SK-N-SH (cell line): ENCODE measurements around the gene CMC4. TPM values are rescaled to one million over a fixed set of nuclear protein-coding genes. Genes with fewer than 3 reads are reported as not detected.

ENCODE experiments used
- CTCF ChIA-PET: fragments of 300-600, 350-600 bp; formaldehyde crosslinking; extraction: SDS; loops from one replicate; lab custom pipeline; 2021; lab: Yijun Ruan, JAX
- POLR2A ChIA-PET: fragments of 350-600 bp; sonication (Branson Sonifier 250); formaldehyde crosslinking; extraction: SDS; loops from one replicate; lab custom pipeline; 2020; ENCODE audit warnings: antibody characterized with exemption, inconsistent platforms; lab: Yijun Ruan, JAX
- DNase-seq: peaks from one replicate; pipeline ENCODE4 v3.0.0; 2012
- H2AFZ ChIP-seq: fragments of 200-600 bp; sonication (generic); 2 replicates; pipeline ENCODE4 v1.8.1; 2016; ENCODE audit warnings: antibody characterized with exemption, mild to moderate bottlenecking, low read depth
- H3F3A ChIP-seq: fragments of 200-600 bp; sonication (generic); replicated peaks from 2 replicates; pipeline ENCODE3; 2016; ENCODE audit warnings: antibody characterized with exemption, mild to moderate bottlenecking; ENCODE audit not compliant: insufficient read depth
- H3K27ac ChIP-seq, 2 experiments: fragments of 200-500 bp in 1 of 2; fragments of 200-600 bp in 1 of 2; sonication (Bioruptor generic) in 1 of 2; sonication (generic), shearing (Covaris generic) in 1 of 2; 2 replicates each; pipeline versions ENCODE4 v1.5.1 to v1.6.1; 2014 to 2016; ENCODE audit warnings: low read depth in 2 of 2, inconsistent platforms in 1 of 2, low read length in 1 of 2, mild to moderate bottlenecking in 1 of 2, mixed read lengths in 1 of 2
- H3K27me3 ChIP-seq: fragments of 200-600 bp; sonication (generic), shearing (Covaris generic); 2 replicates; pipeline ENCODE4 v1.6.1; 2016; ENCODE audit warnings: mixed run types; ENCODE audit not compliant: insufficient read depth
- H3K36me3 ChIP-seq, 2 experiments: fragments of 200-500 bp in 1 of 2; fragments of 200-600 bp in 1 of 2; sonication (Bioruptor generic) in 1 of 2; sonication (generic) in 1 of 2; replicated peaks in 1 of 2; 2 replicates each; pipeline versions ENCODE3 to v1.5.1; 2014 to 2016; ENCODE audit warnings: low read length in 1 of 2, mild to moderate bottlenecking in 1 of 2; ENCODE audit not compliant: insufficient read depth in 2 of 2, control insufficient read depth in 1 of 2
- H3K4me1 ChIP-seq, 2 experiments: fragments of 200-500 bp in 1 of 2; fragments of 200-600 bp in 1 of 2; sonication (Bioruptor generic) in 1 of 2; sonication (generic), shearing (Covaris generic) in 1 of 2; 2 replicates each; pipeline versions ENCODE4 v1.5.1 to v1.6.1; 2014 to 2016; ENCODE audit warnings: low read depth in 1 of 2, low read length in 1 of 2, mixed run types in 1 of 2; ENCODE audit not compliant: insufficient read depth in 2 of 2, control insufficient read depth in 1 of 2
- H3K4me2 ChIP-seq: fragments of 200-600 bp; sonication (generic), shearing (Covaris generic); 2 replicates; pipeline ENCODE4 v1.6.1; 2017; ENCODE audit warnings: mixed run types
- H3K4me3 ChIP-seq, 2 experiments: fragments of 200-500 bp in 1 of 2; fragments of 200-600 bp in 1 of 2; sonication (Bioruptor generic) in 1 of 2; sonication (generic), shearing (Covaris generic) in 1 of 2; 2 replicates each; pipeline versions ENCODE4 v1.5.1 to v1.8.1; 2014 to 2016; ENCODE audit warnings: low read depth in 2 of 2, inconsistent platforms in 1 of 2, low read length in 1 of 2, mild to moderate bottlenecking in 1 of 2, mixed read lengths in 1 of 2, moderate library complexity in 1 of 2
- H3K79me2 ChIP-seq: fragments of 200-600 bp; sonication (generic); 2 replicates; pipeline ENCODE4 v1.8.1; 2017; ENCODE audit warnings: mild to moderate bottlenecking; ENCODE audit not compliant: insufficient read depth
- H3K9ac ChIP-seq: fragments of 200-600 bp; sonication (generic); 2 replicates; pipeline ENCODE4 v1.6.1; 2017; ENCODE audit warnings: mixed run types
- H3K9me2 ChIP-seq: fragments of 200-600 bp; sonication (generic); 2 replicates; pipeline ENCODE4 v1.6.1; 2017; ENCODE audit warnings: mixed run types
- H3K9me3 ChIP-seq: fragments of 200-600 bp; sonication (generic); 2 replicates; pipeline ENCODE4 v1.6.1; 2017; ENCODE audit warnings: mixed run types, mild to moderate bottlenecking, moderate library complexity
- H4K20me1 ChIP-seq: fragments of 200-600 bp; sonication (generic); 2 replicates; pipeline ENCODE4 v1.6.1; 2017; ENCODE audit warnings: mild to moderate bottlenecking, mixed run types; ENCODE audit not compliant: insufficient read depth
- CHD2 ChIP-seq: fragments of 150-350 bp; IDR thresholded peaks from 2 replicates; pipeline ENCODE4 v1.6.1; 2018; ENCODE audit warnings: low read length; ENCODE audit not compliant: partially characterized antibody
- CTCF ChIP-seq: fragments of 200-600 bp; sonication (generic); IDR thresholded peaks from 2 replicates; pipeline ENCODE4 v1.6.1; 2017; ENCODE audit warnings: antibody characterized with exemption, mild to moderate bottlenecking, moderate library complexity
- EP300 ChIP-seq, 2 experiments: IDR thresholded peaks; 2 replicates each; pipeline versions ENCODE4 v1.4.0 to v1.6.1; 2012; ENCODE audit warnings: borderline replicate concordance in 1 of 2, low read depth in 1 of 2, low read length in 1 of 2
- EZH2phosphoT487 ChIP-seq: fragments of 200-600 bp; sonication (generic); IDR thresholded peaks from 2 replicates; pipeline ENCODE4 v1.6.1; 2017; ENCODE audit warnings: low read depth, mixed run types, mild to moderate bottlenecking, antibody characterized with exemption, moderate library complexity, borderline replicate concordance
- FOXJ3 ChIP-seq: sonication (generic); formaldehyde crosslinking; IDR thresholded peaks from 2 replicates; pipeline ENCODE4 v1.5.1; 2020; ENCODE audit warnings: mild to moderate bottlenecking, missing genetic modification reagents
- FOXM1 ChIP-seq: IDR thresholded peaks from 2 replicates; pipeline ENCODE4 v1.4.0; 2012; ENCODE audit warnings: low read depth, mild to moderate bottlenecking
- GABPA ChIP-seq: IDR thresholded peaks from 2 replicates; pipeline ENCODE4 v1.4.0; 2012; ENCODE audit warnings: low read depth, mild to moderate bottlenecking
- IRF3 ChIP-seq: fragments of 150-350 bp; IDR thresholded peaks from 2 replicates; pipeline ENCODE4 v1.6.1; 2016; ENCODE audit warnings: mild to moderate bottlenecking, low read depth, low read length
- NFIC ChIP-seq: IDR thresholded peaks from 2 replicates; pipeline ENCODE4 v1.4.0; 2012; ENCODE audit warnings: borderline replicate concordance
- NRF1 ChIP-seq: IDR thresholded peaks from 2 replicates; pipeline ENCODE4 v1.6.1; 2012; ENCODE audit warnings: low read depth, mild to moderate bottlenecking, low read length
- POLR2AphosphoS5 ChIP-seq: IDR thresholded peaks from 2 replicates; pipeline ENCODE4 v1.6.1; 2012; ENCODE audit warnings: low read depth, low read length
- RAD21 ChIP-seq: IDR thresholded peaks from 2 replicates; pipeline ENCODE4 v1.6.1; 2012; ENCODE audit warnings: mild to moderate bottlenecking, low read length
- RCOR1 ChIP-seq: fragments of 150-350 bp; IDR thresholded peaks from 2 replicates; pipeline ENCODE4 v1.6.1; 2017; ENCODE audit warnings: antibody characterized with exemption, low read length
- REST ChIP-seq: IDR thresholded peaks from 2 replicates; pipeline ENCODE4 v1.6.1; 2012; ENCODE audit warnings: mild to moderate bottlenecking, low read depth, low read length, moderate library complexity
- RFX5 ChIP-seq: IDR thresholded peaks from 2 replicates; pipeline ENCODE4 v1.6.1; 2012; ENCODE audit warnings: mild to moderate bottlenecking, improper control_type of control experiment, low read length
- RXRA ChIP-seq: IDR thresholded peaks from 2 replicates; pipeline ENCODE4 v1.4.0; 2012; ENCODE audit warnings: low read depth, mild to moderate bottlenecking, borderline replicate concordance
- SIN3A ChIP-seq: IDR thresholded peaks from 2 replicates; pipeline ENCODE4 v1.6.1; 2012; ENCODE audit warnings: low read depth, mild to moderate bottlenecking, low read length, moderate library complexity, borderline replicate concordance
- TAF1 ChIP-seq: IDR thresholded peaks from 2 replicates; pipeline ENCODE4 v1.6.1; 2012; ENCODE audit warnings: low read depth, mild to moderate bottlenecking, low read length, moderate library complexity, borderline replicate concordance
- TCF12 ChIP-seq: IDR thresholded peaks from 2 replicates; pipeline ENCODE4 v1.4.0; 2012
- USF1 ChIP-seq: IDR thresholded peaks from 2 replicates; pipeline ENCODE4 v1.4.0; 2012; ENCODE audit warnings: low read depth, borderline replicate concordance
- YY1 ChIP-seq: IDR thresholded peaks from 2 replicates; pipeline ENCODE4 v1.4.0; 2012; ENCODE audit warnings: low read depth, mild to moderate bottlenecking
- WGBS: methylation state at CpG from one replicate; pipeline ENCODE4 v1.1.6; 2017; ENCODE audit warnings: low lambda C conversion rate; 5-methylcytosine and 5-hydroxymethylcytosine counted together
- polyA plus RNA-seq, 3 experiments: library from polyadenylated mRNA; depleted of rRNA; stranded (reverse); fragments of >200 nt; gene quantifications; 2 replicates each; pipeline ENCODE4 v1.2.3, GENCODE V29; 2012
- TF ChIP-seq, protein P1 (sequence below): IDR thresholded peaks from 2 replicates; pipeline ENCODE4 v1.4.0; 2012; ENCODE audit warnings: low read depth

The CMC4 gene
- polyA plus RNA-seq, 1 of the 3 experiments (the other 2 are of a cell fraction): 12.0 TPM

- Histone ChIP-seq H3K9me3 (no peaks in the 10 kb centered on the region), H3K9ac (peak overlapping the region; percentile 83), H4K20me1 (no peaks in the 10 kb centered on the region), H2AFZ (peak overlapping the region; percentile 60; the same call in 1 of the 2 replicates), H3F3A (peaks cover 5% of the 10 kb centered on the region), H3K4me1 (no peaks in the 10 kb centered on the region; a peak in 2 of 4 replicates), H3K36me3 (peaks cover 0 to 10% of the 10 kb centered on the region in 2 experiments), H3K9me2 (no peaks in the 10 kb centered on the region), H3K4me3 (peak overlapping the region; percentile 64), H3K27me3 (no peaks in the 10 kb centered on the region), H3K4me2 (peak overlapping the region; percentile 68), H3K27ac (peak overlapping the region; percentile 64 to 75), H3K79me2 (peaks cover 43% of the 10 kb centered on the region)
- ChIA-PET POLR2A (no interaction called here), CTCF (interaction anchor here (6.9 kb wide), 1 partner anchor 14 kb away, joined by 35 read pairs; no protein-coding TSS in a partner anchor)
- TF ChIP-seq POLR2AphosphoS5: no peak
- TF ChIP-seq RXRA: no peak
- no peak for TF ChIP-seq GABPA
- no peak for TF ChIP-seq TCF12
- peak; percentile 48 for DNase-seq
- 41% methylated on average over 16 of the region's 16 CpGs for WGBS
These were observed 317 bp downstream of the CMC4 start for GRCh38 chrX:155070663-155070974.

DNA sequence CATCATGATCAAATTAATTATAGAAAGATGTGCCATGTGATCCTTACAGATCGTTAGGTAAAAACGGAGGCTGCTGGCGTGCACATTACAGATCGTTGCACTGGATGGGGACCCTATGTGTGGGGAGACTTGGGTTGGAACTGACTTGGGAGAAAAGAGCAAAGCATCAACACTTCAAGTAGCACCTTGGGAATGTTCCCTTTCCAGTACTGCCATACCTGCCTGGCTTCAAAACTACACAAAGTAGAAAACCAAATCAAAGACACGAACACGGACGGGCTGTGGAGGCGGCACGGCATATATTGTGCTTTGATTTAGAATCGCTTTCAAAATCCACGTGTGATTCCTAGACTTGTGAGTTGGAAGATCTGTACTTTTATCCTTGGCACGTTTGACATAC is 898 bp downstream of the CMC4 start:
- CTCF ChIA-PET: interaction anchor here (6.9 kb wide), 1 partner anchor 13 kb away, joined by 35 read pairs; no protein-coding TSS in a partner anchor
- no peak for TF ChIP-seq YY1
- no peak for TF ChIP-seq CHD2
- TF ChIP-seq FOXM1: no peak
- TF ChIP-seq RFX5: no peak
- TF ChIP-seq NRF1: no peak
- TF ChIP-seq FOXJ3: no peak
- no peak for TF ChIP-seq EP300 (IDR thresholded peaks at IDR 0.05; ENCODE audit: borderline replicate concordance in 1 of 2, low read depth in 1 of 2, low read length in 1 of 2)
- no peak for TF ChIP-seq USF1
- no peak for TF ChIP-seq CTCF
- no peak for TF ChIP-seq IRF3
- no peak for TF ChIP-seq REST
- TF ChIP-seq, protein P1, sequence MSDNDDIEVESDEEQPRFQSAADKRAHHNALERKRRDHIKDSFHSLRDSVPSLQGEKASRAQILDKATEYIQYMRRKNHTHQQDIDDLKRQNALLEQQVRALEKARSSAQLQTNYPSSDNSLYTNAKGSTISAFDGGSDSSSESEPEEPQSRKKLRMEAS: no peak
- TF ChIP-seq RAD21: no peak
- no peak for TF ChIP-seq TAF1
- TF ChIP-seq EZH2phosphoT487: no peak
- no peak for TF ChIP-seq NFIC
- TF ChIP-seq RCOR1: no peak
- TF ChIP-seq SIN3A: no peak

More for the DNA sequence above, 898 bp downstream of the CMC4 start:
- H3K9me3 ChIP-seq: no peaks in the 10 kb centered on the region
- H3F3A ChIP-seq: peaks cover 5% of the 10 kb centered on the region
- H3K9ac ChIP-seq: peak overlapping the region; percentile 83
- peak overlapping the region in 1 of 2 experiments; percentile 75; a peak in 2 of 4 replicates for H3K27ac ChIP-seq
- no peaks in the 10 kb centered on the region for H3K27me3 ChIP-seq
- POLR2A ChIA-PET: no interaction called here
- no peak for DNase-seq
- peaks cover 43% of the 10 kb centered on the region for H3K79me2 ChIP-seq
- peak overlapping the region; percentile 64 for H3K4me3 ChIP-seq
- peak overlapping the region; percentile 60; the same call in 1 of the 2 replicates for H2AFZ ChIP-seq
- peaks cover 0 to 10% of the 10 kb centered on the region in 2 experiments for H3K36me3 ChIP-seq
- H4K20me1 ChIP-seq: no peaks in the 10 kb centered on the region
- no peaks in the 10 kb centered on the region; a peak in 2 of 4 replicates for H3K4me1 ChIP-seq
- no peaks in the 10 kb centered on the region for H3K9me2 ChIP-seq
- WGBS: 6% methylated on average over 12 of the region's 12 CpGs
- peak overlapping the region; percentile 68 for H3K4me2 ChIP-seq
